ENCODE results near the gene ANKS1B.

ANKS1B gene

DNA sequence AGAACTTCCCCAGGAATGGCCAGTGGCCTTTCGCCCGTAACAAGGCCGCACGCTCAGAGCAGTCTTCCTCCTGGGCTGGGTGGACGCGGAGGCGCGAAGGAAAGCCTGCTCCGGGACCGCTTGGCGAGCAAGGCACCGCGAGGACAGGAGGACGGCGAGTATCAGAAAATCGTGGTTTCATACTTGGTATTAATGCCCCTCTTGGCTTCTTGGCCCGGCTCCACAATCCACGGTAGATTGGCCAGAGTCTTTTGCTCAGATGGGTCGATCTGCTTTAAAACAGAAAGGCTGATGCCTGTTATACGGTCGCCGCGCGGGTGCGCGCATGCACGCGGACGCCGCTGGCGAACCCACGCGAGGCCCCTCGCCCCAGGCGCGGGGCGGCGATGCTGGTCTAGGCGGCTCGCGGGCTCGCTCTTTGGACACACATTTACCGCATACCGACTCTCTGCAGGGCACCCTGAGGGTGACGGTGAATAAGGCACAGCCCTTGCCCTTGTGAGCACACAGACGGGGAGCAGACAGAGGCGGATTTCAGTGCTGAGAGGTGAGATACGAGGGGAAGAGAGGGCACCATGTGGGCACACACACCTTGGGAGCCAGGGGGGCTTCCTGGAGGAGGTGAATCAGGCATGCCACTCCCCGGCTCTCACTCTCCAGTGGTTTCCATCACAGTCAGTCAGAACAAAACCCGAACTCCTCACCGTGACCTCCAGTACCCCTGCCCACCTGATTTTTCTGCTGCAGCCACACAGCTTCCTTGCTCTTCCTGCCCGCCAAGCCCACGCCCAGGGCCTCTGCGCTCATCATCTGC is 1239.0 kb downstream of the ANKS1B start:
- DNase-seq, result peak; percentile 23

DNA sequence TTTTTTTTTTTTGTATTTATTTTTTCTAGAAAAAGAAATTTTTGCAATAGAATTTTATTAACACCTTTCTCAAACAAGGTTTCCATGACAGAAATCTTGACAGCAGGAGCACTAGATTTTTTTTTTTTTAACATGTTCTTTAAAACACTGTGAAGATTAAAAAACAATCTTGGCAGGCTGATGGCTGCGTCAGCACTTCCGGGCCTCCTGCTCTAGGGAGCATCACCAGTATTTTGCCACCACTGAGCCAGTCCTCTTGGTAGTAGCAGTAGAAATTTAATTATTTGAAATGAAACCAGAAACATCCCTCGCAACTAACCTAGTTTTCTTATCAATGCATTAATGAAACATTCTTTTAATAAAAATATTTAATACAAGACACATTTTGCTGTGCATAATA is 1240.1 kb downstream of the ANKS1B start:
- DNase-seq, result no peak

DNA sequence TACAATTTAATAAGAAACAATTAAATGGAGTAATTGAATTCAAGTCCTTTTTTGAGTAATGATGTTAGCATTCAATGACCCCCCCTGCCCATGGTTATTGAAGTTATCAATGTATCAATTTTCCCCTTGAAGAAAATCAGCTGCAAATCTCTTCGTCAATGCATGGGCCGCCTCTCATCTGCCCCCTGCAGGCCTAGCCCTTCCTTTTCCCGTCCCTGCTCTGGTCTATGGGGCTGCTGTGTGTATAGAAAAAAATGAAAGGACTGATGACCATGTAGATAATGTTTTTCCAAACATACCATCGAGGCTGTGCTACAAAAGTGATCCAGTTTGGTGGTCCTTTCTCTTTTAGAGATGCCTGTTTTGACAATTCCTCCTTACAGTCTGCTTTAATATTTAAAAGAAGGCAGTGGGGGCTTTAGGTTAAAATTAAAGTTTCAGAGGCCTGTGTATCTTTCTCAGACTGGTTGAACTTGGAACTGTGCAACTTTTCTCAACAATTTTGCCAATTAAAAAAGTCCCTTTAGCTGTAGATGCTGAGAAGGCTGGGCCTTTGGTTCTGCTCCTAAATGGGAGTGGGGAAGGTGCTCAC is 1241.3 kb downstream of the ANKS1B start:
- no peak for DNase-seq

DNA sequence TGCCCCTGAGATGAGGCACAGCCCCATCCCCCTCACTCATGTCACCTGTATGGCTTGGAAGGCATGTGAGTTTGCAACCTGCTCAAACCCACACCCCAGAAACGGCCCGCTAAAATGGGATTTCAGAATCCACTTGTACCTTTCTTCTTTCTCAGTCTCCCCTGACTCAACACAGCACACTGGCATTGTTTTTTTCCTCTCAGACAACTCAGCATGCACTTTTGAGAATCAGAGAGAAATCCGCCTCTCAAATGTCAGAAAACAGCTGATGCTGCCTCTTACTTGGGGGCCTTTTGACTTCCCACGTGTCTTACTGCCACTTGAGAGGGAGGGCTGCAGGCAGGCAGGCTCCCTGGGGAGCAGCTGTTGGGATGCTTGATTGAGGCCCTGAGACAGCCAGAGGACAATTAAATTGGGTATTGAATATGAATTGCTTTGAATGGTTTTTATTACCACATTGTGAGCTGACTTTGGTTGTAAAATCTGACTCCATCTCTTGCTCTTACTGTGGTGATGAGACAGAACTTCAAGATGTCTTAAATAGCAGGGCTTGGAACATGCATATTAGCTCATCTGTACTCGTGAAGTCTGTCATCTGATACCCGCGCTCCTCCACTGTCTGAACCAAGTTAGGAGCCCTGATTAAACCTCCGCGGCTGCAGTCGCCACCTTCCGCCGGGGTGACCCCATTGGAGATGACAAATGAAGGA is 1243.0 kb downstream of the ANKS1B start:
- peak; percentile 16 for DNase-seq

DNA sequence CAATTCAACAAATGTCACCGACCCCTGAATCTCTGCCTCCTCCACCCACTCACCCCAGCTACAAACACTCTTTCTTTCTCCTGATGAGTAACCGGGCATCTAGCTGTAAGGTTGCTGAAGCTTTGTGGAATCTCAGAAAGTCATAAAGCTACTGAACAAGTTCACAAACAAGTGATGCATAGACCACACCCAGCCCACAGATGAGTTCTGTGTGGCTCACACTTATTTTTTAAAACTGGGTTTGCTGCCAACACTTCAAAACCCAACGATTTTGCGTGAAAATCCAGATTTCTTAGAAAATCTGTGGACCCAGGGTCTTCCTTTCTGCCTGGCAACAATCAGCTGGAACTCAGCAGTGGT is 1243.6 kb downstream of the ANKS1B start:
- DNase-seq, result no peak

DNA sequence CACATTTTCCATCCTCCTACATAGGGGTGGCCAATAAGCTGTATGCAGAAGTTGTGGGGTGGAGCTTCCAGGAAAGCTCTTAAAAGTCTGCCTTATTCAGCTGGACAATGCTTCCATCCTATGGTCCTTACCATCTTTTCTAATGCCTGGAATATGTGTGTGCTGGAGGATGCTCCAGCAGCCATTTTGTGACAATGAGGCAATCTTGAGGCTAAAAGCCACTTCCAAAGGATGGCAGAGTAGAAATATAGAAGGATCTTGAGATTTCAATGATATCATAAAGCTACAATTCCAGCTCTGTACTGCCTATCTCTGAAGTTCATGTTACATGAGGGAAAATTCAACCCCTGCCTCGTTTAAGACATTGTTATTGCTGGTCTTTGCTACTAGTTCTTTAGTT is 1244.0 kb downstream of the ANKS1B start:
- no peak for DNase-seq

DNA sequence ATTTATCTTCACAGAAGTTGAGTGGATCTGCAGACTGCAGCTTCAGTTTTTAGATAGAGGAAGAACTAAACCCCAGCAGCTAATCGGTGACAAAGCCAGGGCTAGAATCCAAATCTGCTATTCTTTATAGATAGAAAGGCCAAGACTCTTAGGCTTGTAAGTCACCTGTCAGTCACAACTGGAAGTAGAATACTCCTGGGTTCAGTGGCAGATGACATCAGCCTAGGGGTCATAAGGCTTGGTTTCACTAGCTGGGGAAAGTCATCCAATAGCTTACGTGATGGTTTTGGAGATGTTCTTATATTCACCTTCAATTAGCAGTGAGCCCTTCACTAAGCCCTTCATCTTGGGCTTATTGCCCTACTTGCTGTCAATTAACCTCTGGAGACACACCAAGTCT is 1246.2 kb downstream of the ANKS1B start:
- no peak for DNase-seq

DNA sequence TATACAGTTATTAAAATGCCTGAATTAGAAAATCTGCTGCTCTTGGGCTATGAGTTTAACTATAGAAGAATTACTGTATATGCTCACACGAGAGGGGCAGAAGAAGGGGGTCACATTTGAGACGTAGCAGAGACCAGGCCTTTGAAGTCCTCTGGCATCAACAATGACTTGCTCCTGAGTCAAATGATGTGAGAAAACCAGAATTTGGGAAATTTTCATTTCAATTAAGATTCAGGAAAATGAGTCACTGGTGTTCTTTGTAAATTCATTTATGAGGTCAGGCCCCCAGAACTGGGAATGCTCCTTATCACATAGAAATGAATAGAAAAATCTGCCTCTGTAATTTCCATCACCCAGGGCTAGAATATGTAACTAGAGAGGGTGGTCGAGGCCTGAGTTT is 1246.7 kb downstream of the ANKS1B start:
- DNase-seq, result no peak

DNA sequence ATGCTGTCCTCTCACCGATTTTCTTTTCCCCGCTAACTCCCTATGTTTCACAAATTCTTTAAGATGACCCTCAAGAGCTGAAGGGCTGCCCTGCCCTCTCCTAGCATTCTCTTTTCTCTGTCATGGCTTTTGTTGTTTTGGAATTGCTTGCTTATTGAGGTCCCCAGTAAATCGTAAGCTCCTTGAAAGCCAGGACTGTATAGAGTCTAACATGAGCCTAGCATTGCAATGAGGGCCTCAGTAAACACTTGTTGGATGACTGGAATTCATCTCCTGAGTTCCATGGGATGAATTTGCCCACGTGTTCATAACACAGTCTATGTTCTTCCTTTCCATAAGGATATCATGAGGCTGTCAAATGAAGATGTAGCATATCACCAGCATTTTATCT is 1247.4 kb downstream of the ANKS1B start:
- no peak for DNase-seq

DNA sequence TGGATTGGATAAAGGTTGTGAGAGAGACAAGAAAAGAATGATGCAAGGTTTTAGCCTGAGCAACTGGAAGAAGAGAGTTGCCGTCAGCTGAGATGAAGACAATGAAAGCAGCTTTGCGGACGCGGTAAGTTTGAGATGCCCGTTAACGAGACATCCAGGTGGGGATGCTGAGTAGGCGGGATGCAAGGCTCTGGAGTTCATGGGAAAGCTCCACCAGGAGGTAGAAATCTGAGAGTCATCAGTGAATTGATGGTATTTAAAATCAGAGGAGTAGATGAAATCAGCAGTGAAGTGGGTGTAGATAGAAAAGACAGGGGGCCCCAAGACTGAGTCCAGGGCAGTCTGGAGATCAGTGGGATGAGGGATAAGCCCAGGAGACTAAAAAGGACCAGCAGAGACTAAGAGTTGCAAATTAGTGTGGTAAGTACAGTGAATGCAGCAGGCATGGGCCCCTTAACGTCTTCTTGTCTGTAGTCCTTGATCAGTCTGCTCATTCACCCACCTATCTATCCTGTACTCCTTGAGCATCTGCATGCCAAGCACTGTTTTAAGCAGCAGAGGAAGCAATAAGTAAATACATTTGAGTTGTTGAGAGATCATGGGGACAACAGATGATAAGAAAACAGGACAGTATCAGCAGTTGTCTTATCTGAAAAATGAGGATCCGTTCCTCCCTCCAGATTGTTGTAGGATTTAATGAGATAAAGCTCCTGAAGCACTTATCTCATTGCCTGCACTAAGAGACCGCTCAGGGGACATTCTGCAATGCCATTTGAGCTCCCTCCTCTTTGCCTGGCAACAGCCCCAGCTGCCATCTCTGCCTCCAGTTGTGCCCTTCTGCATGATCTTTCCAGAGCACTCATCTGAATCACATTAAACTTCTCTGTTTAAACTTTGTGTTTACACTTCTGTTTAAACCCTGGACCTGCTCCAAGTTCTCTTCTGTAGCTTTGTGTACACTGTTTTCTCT is 1248.1 kb downstream of the ANKS1B start:
- DNase-seq, result no peak

DNA sequence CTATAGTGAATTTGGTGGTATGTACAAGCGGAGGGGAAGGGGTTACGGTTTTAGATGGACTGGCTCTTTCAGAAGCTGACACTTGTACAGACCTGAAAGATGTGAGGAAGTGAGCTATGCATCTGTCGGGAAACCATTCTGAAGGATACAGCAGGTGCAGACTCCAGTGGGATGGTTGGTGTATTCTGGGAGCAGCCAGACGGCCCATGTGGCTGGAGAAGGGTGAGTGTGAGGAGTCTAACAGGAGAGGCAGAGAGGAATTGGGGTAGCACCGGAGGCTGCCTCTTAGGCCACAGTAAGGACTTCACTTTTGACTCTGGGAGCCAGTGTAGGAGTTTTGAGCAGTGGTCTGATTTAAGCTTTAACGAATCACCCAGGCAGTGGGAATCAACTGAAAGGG is 1248.9 kb downstream of the ANKS1B start:
- no peak for DNase-seq

DNA sequence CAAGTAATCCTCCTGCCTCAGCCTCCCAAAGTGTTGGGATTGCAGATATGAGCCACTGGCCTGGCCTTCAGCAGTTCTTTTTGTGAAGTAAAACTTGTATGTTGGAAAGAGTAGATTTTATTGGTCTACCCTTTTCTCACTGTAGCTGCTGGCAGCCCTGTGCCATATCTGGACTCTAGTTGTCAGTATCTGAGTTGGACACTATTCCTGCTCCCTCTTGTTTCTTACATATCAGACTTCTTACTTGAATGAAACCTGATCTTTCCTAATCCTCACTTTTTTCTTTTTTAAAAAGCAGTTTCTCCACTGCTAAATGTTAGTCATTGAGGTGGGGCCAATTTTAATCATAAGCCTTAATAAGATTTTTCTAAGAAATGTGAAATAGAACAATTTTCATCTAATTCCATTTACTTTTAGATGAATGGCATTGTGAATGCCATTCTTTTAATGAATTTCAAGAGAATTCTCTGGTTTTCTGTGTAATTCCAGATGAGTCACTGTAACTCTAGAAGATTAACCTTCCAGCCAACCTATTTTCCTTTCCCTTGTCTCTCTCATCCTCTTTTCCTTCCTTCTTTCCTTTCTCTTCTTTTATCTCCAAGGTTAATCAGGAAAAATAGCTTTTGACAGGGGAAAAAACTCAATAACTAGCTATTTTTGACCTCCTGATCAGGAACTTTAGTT is 1250.9 kb downstream of the ANKS1B start:
- DNase-seq, result no peak

DNA sequence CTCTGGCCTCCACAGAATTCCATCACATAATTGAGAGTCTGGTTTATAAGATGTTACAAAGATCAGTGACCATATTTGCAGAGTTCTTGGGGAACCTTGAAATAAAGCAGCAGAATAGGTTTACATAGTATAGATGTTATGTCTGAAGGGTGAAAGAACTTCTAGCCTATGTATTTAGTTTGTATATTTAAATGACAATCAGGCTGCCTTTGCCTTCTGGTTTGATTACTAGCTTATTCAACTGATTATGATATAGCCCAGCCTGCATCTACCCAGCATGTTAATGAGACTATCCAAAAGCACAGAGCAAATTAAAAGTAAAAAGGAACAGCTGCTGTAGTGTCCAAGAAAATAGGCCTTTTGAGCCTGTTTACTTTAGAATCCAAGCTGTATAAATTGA is 1254.3 kb downstream of the ANKS1B start:
- DNase-seq, result no peak

DNA sequence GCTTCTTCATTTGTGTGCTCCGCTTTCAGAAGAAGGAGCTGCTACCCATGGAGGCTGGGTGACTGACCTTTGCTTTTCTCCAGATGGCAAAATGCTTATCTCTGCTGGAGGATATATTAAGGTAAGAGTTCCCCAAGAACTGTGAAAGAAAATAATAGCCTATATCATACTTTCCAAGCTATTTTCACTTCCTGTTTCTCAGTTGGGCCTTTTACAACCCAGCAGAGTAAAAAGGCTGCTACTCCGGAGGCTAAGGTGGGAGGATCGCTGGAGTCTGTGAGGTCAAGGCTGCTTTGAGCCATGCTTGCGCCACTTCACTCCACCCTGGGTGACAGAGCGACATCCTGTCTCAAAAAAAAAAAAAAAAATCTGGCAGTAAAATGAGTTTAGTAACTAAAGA is 1257.5 kb downstream of the ANKS1B start:
- DNase-seq, result no peak

DNA sequence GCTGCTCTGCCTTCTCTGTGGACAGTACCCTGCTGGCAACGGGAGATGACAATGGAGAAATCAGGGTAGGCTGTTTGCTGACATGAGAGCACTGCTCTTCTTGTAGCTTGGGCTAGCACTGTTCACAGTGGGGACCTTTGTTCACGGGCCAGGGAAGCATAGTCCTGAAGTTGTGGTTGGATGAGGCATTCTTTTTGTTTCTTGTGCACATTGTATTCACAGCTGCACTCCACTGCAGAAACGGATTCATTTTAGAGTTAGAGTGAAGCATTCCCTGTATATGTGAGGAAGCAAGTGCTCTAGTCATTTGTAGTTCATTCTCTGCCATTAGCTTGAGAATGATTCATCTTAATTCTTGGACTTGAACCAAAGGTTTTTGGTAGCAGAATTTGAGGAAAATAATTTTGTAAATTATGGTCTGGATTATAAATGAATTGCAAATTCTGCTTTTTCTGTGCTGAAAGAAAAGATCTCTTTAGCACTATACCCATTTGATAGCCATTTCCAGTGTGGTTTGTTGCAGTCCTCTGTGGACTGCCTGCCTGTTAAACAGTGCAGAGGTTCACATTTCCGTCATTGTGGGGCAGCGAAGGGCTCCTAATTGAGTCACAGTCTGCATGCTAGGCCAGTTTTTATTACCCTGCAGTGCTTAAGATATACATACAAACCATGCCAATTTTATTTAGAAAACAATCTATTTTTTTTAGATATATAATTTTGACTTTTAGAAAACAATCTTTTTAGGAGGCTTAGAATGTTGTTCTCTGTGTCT is 1259.1 kb downstream of the ANKS1B start:
- peak; percentile 65 for DNase-seq

DNA sequence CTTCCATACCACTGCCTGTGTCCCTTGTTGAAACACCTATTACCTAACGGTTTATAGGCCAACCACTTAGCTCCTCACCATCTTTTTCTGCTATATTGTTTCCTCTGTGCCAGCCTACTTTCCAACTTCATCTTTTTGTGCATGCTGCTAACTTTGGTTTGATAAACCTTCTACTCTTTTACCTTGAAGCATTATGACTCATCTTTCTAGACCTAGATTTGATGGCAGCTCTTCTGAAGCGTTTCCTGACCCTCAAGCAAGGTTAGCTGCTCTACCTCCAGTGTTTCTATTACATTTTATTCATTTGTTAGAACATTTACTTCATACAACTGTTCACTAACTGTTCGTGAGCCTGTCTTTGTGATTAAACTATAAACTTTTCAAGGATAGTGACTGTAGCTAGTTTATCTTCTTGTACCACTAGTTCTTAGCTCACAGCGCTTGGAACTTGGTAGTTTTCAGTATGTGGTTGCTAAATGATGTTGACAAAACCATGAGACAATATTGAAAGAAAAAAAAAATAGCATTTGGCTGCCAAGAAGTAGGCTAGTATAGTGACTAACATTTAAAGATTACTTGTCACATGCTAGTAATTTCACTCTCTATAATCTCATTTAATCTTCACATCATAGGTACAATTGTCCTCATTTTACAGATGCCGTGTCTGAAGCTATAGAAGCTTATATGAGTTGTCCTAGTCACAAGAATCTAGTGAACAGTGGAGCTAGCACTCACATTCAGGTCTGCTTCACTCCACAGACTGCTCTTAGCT is 1260.2 kb downstream of the ANKS1B start:
- DNase-seq, result no peak

DNA sequence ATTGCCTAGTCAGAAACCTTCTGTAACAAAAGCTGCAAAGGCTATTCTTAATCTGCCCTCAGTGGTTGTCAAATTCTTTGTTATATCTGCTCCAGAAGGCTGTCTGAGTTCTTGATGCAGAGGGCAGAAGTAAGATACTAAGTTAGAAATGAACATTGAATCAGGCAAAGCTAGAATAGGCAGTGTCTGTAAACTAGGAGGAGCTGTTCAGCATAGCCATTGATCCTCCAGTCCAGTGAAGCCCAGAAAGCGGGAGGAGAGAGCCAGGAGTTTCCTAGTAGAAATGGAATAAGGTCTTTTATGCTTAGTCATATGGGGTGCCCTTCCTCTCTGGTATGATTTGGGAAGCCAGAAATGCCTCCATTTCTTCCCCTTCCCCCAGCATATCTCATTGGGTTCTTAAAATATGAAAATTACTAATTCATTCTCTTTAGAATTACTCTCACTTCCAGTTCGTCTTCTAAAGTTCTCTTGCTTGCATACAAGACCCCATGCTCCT is 1263.5 kb downstream of the ANKS1B start:
- no peak for DNase-seq

DNA sequence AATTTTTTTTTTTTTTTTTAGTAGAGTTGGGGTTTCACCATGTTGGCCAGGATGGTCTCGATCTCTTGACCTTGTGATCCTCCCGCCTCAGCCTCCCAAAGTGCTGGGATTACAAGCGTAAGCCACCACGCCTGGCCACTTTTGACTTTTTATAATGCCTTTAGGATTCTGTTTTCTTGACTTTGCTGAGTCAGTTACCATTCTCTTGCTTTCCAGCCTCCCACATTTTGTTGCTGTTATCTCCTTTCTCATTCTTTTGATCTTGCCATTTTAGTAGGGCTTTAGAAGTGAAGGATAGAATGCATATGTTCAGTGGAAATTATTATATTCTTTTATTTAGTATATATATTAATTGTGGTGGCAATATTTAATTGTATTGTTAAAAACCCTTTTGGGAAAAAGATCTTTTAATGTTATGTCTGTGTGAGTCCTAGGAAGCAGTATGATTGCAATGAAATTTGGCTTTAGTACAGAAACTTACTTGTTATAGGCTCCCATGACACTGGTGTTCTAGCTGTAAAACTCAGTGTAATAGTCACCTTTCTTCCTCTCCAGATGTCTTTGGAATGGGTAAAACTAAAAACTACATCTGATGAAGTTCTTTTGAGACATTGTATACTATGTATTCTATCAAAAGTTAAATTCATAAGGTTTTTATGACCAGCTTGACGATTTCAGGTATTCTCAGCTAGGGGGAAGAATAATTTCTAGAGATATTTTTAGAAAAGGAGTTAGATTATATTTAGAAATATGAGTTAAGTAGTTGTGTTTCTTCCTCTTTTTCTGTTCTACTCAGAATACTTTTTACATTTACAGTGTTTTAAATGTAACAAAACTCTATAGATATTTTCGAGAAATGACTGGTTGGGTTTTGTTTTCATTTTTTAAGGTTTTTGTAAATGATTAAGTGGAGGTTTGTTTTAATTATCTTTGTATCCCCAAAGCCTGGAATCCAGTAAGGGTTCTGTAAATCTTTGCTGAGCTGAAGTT is 1264.9 kb downstream of the ANKS1B start:
- DNase-seq, result no peak

DNA sequence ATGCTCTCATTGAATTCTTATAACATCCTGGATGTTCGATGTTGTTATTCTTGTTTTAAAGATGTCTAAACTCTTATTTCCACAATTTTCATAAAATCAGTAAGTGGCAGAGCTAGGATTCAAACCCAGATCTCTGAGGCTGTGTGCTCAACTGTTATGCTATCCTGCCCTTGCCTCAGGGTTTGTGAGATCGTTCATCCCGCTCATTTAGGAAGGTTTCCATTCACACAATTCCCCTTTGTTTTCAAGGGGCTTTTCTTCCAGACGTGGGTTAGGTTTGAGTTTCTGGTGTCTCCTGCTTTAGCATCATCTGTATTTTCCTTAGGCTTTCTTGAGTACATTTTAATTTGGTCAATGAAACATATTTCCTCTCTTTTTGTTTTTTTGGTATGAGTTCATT is 1270.3 kb downstream of the ANKS1B start:
- DNase-seq, result no peak
